ENCODE measurements around the gene LATS2.

LATS2 gene

GRCh38 chr13:21015284-21015683 lies 46.1 kb downstream of the LATS2 start:
- DNase-seq (ENCODE audit: low spot score): no peak

DNA sequence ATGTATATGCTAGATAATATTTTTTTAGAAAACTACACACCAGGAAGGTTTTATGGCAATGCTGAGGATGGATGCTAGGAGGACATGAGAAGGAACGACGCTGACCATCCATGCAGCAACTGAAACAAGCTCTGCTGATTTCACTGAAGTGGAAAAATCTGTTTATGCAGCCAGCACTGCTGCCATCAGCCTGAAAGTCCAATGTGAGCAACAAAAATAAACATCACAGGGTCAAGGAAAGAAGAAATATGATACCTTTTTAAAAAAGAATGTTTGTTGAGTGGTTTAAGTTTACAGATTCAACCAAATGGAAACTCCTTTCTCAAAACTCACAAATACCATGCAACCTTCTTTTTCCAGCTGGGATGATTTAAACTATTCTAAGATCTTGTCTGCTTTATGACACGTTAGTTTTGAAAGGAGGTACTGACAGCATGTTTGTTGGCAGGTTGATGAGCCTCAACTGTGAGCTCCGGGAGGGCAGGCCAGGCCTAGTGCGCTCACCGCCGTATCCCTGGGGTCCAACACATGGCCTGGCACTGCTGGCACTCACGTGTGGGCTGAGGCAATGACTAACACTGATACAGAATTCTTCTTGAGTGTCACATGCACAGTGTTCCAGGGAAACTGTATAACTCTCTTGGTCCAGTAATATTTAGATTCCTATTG lies 46.8 kb downstream of the LATS2 start:
- DNase-seq (ENCODE audit: low spot score): no peak

DNA sequence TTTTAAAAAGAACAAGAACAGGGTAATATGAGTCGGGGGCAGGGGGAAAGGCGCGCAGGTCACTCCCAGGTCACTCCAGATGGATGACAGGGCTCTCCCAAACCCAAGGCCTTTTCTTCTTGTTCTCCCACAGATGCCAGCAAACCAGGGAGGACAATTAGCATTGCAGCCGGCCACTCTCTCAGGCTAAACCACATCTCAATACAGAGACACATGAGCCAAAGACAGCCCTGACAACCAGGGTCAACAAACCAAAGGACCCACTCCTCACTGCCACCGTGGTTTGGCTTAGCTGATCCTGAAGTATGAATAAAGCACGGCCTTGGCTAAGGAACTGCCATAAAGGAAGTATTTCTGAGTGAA lies 47.3 kb downstream of the LATS2 start:
- no peak for DNase-seq (ENCODE audit: low spot score)

DNA sequence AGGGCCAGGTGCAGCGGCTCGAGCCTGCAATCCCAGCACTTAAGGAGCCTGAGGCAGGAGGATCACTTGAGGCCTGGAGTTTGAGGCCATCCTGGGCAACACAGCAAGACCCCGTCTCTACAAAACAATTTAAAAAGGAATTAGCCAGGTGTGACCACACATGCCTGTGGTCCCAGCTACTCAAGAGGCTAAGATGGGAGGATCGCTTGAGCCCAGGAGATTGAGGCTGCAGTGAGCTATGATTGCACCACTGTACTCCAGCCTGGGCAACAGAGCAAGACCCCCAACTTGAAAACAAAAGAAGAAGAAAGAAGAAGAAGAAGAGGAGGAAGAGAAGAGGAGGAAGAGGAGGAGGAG lies 47.7 kb downstream of the LATS2 start:
- DNase-seq (ENCODE audit: low spot score): no peak

DNA sequence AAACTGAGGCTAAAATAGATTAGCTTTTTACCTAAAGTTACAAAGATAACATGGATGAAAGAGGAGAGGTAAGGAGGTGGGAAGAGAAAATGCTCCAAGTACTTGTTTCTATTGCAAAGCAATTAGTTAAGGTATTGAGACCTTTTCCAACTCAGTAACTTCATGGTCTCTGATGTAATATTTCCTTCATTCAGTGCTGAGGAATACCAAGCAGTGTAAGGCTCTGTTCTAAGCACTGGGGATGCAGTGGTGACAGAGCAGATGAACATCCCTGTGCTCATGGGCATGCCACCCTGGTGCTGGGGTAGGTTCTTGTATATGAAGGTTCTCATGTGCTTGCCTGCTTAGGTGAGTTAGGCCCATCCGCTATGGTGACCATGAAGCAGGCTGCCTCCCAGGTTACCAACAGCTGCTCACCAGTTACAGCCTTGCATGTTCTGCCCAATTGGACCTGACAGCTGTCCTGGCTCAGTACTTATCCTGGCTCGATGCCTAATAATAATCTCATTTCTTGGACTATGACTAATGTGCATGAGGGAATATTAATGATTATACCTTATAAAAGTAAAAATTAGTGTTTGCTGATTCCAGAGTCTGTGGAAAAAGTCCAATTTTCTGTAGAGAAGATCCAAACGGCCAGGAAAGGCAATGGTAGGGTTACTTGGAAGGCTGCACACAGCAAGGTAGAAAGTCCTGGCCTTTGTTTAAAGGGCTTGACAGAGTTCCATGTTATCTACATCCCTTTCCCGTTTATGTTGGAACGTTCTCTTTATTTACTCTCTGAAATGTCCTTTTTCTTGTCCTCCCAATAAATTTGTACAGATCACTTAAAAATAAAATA lies 48.3 kb downstream of the LATS2 start:
- no peak for DNase-seq (ENCODE audit: low spot score)

- DNase-seq (ENCODE audit: low spot score): no peak
Observed at GRCh38 chr13:21012211-21012610, 49.2 kb downstream of the LATS2 start.

- no peak for DNase-seq (ENCODE audit: low spot score)
Observed at GRCh38 chr13:21011378-21011777, 50.0 kb downstream of the LATS2 start.

DNA sequence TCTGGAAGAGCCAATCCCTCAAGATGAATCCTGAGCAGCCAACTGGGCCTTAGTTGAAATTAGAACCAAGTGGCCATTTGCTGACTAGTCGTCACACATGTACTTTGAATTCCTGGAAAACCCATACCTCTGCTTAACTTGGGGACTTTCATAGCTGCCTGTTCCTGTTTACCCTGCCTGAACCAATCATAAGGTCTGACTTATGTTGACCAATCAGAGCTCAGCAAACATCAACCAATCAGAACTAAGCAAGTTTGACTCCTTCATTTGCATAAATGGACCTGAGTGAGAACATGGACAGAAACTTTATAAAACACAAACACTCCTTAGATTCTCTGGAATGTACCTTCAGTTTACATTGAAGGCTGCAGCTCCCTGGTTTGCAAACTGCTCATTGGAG lies 50.8 kb downstream of the LATS2 start:
- DNase-seq (ENCODE audit: low spot score): no peak

GRCh38 chr13:21009036-21009435 lies 52.4 kb downstream of the LATS2 start:
- no peak for DNase-seq (ENCODE audit: low spot score)

DNA sequence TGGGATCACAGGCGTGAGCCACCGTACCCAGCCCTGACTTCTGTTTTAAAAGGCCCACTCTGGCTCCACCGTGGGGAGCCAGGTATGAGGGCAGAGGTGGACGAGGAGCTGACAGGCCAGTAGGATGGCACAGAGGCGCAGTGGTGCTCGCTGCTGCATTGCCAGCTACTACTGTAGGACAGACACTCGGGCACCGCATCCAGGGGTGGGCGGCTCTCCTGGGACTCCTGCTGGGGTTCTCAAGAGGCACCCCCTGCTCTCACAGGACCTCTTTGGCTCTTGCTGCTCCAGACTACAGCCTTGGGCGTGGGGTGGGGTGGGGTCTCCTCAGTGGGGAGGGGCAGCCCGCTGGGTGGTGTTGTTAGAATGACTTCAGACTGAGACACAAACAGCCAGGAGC lies 53.4 kb downstream of the LATS2 start:
- DNase-seq (ENCODE audit: low spot score): no peak

- no peak for DNase-seq (ENCODE audit: low spot score)
Observed at GRCh38 chr13:21006141-21007005, 55.0 kb downstream of the LATS2 start.

- no peak for DNase-seq (ENCODE audit: low spot score)
Observed at GRCh38 chr13:21005193-21005592, 56.2 kb downstream of the LATS2 start.

- DNase-seq (ENCODE audit: low spot score): no peak
Observed at GRCh38 chr13:21001471-21001870, 59.9 kb downstream of the LATS2 start.

GRCh38 chr13:21000647-21001046 lies 60.7 kb downstream of the LATS2 start:
- no peak for DNase-seq (ENCODE audit: low spot score)

DNA sequence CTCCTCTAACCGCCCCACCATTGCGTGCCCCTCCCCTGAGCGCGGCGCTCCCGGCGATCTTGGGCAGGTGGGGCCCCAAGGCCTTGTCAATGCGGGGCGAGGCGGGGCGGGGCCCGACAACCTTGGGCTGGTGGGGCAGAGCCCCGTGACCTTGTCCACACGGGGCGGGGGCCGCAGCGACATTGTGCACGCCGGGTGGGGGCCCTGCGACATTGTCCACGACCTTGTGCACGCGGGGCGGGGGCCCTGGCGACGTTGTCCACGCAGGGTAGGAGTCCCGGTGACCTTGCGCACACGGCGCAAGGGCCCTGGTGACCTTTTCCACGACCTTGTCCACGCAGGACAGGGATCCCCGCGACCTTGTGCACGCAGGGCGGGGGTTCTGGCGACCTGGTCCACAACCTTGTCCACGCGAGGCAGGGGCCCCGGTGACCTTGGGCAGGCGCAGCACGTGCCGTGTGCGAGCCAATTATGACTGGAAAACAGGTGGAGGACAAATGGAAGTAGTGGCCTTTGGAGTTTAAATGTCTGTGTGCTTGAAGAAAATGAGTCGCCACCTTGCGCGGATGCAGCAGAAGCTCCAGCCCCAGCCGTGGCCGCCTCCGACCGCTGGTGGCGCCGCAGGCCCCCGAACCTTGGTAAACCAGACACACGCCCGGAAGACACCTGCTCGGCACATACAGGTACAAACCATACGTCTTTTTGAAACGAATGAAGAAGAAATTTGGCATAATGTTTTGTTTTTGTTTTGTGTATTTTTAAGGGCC lies 62.6 kb downstream of the LATS2 start:
- DNase-seq (ENCODE audit: low spot score): no peak

DNA sequence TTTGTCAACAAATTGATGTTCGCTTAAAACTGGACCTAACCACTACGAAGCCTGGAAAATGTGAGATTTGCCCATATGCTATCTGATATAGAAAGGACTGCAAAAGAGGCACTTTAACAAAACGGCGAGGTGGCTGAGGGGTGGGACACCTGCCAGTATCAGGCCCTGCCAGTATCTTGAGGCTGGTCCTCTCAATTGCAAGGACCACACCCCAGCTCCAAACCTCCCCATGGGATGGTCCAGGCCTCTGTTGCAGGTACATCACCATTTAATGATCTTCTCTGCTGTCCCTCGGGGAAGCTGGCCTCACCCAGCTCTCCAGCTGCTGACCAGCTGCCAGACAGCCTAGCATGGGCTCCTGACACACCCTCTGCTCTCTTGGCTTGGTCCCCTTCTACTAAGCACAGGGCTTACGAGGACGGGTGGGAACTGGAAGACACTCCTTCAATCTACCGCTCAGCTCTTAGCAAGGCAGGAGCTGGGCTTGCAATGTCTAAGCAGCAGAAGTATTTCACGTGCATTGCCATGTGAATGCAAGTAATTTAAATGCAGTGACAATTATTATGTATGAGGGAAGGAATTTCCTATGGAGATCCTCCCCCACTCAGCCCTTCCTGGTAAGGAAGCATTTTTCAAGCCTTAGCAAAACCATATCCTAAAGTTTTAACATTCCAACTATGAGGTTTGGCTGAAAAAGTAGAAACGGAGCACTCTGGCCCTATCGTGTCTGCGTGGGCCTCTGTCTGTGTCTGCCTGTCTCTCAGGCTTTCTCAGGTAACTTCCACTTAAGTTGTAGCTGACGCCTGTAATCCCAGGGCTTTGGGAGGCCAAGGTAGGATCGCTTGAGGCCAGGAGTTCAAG lies 63.9 kb downstream of the LATS2 start:
- no peak for DNase-seq (ENCODE audit: low spot score)

DNA sequence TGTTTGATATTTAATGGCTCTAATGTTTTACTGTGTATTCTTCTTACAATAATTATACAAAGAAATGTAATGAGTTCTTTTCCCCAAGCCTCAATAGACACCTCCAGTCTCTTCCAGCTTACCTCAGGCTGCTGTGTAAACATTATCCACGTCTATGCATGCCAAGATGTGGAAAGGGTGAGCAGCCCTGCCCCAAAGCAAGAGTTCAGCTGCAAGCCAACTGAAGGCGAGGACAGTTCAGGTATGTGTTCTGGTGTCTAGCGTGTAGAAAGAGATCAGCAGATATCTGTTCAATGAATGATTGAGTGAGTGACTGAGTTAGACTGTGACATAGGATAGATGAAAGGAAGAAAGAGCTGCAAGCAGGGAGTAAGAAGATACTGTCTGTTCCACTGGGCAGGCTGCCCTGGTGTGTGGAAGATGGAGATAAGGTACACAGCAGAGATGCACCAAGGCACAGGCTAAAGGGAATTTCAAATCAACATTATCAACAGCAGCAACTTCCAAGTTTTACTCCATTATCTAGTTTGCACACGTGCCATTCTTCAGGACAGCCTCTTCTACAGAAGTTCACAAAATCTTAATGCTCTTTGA lies 66.0 kb downstream of the LATS2 start:
- DNase-seq (ENCODE audit: low spot score): no peak

DNA sequence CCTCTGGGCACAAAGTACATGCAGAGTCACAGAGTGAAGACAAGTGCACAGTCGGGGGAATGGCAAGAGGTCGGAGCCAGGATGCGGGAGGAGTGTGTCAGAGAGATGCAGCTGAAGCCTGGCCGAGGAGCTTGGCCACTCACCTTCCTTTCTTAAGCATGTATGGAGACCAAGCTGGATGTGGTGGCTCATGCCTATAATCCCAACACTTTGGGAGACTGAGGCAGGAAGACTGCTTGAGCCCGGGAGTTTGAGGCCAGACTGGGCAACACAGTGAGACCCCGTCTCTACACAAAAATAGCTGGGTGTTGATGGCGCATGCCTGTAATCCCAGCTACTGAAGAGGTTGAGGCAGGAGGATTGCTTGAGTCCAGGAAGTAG lies 67.0 kb downstream of the LATS2 start:
- no peak for DNase-seq (ENCODE audit: low spot score)

DNA sequence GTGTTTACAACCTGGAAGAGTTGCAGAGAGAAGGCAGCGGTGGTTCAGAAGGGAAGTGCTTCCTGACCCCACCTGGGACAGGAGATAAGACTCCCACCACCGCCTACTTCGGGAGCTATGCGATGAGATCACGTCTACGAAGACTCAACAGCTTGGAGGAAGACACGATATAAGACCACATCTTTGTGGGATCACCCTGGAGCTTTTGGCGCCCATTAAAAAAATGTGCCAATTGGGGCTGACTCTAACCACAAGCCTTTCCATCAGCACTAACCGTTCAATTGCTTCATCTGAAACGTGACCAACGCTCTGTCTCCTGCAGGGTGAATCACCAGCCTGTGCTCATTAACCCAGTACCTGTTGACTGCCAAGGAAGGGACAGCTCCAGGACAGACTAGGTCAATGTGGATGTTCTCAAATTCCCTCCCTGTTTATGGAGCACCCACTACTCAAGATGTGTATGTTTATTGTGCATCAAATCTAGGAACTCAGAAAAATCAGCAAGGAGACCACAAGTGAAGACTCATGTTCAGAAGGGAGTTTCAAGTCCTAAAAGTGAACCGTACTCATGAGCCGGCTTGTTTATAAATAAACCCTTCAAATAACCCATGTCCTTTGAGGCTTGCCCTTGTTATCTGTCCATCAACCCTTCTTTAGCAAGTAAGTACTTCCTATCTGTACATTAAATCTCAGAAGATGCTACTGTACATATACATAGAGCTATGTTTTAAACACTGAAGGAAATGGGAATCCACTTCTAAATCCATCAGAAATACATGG lies 67.5 kb downstream of the LATS2 start:
- DNase-seq (ENCODE audit: low spot score): no peak

DNA sequence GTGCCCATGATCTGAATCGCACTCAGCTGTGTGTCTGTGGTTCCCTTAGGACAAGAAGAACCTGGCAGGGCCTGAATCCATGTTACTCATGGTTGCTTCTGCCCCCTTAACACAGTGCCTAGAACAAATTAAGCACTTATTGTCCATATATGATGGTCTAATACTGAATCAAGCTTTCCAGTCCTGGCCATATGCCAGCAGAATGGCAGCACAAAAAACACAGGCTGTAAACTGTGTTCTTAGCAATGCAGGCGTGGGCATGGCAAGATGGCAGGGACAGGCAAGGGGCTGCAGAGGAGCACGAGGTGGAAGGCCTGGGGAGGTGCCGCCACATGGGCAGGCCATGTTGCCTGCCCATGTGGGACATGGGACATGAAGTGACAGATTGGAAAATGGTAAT lies 68.2 kb downstream of the LATS2 start:
- DNase-seq (ENCODE audit: low spot score): no peak
